Psoas muscle (tissue), 8 donors: ENCODE measurements around the gene C3orf49. TPM values are rescaled to one million over a fixed set of nuclear protein-coding genes. Genes with fewer than 3 reads are reported as not detected.

ENCODE experiments used
- ATAC-seq, 4 donors: fragments of 200-7000 bp; cut with Tn5 transposase; one replicate each; pipeline ENCODE4 v1.9.1; 2020; ENCODE audit warnings: moderate library complexity in 3 of 4, mild to moderate bottlenecking in 2 of 4
- DNase-seq, 2 donors: peaks; one replicate each; pipeline ENCODE4 v3.0.0-alpha.2; 2020
- H3K27ac ChIP-seq: fragments of 200-600 bp; one replicate; pipeline ENCODE4 v1.8.0; 2022
- H3K27me3 ChIP-seq, 3 donors: fragments of 200-600 bp in 1 of 3; one replicate each; pipeline versions ENCODE4 v1.6.1 to v1.8.0; 2013 to 2022; ENCODE audit warnings: low read length in 2 of 3, mild to moderate bottlenecking in 2 of 3, moderate library complexity in 1 of 3; ENCODE audit not compliant: insufficient read depth in 3 of 3
- H3K36me3 ChIP-seq, 2 donors: fragments of 200-600 bp in 1 of 2; one replicate each; pipeline versions ENCODE4 v1.6.1 to v1.8.0; 2013 to 2022; ENCODE audit warnings: low read depth in 1 of 2, mild to moderate bottlenecking in 1 of 2, moderate library complexity in 1 of 2; ENCODE audit not compliant: insufficient read depth in 1 of 2
- H3K4me1 ChIP-seq: fragments of 200-600 bp; one replicate; pipeline ENCODE4 v1.8.0; 2022
- H3K4me3 ChIP-seq: fragments of 200-600 bp; one replicate; pipeline ENCODE4 v1.8.0; 2022; ENCODE audit warnings: mild to moderate bottlenecking
- H3K9me3 ChIP-seq: fragments of 200-600 bp; one replicate; pipeline ENCODE4 v1.8.0; 2022
- WGBS, 3 donors: extraction: QIAGEN DNeasy Blood & Tissue Kit; methylation state at CpG; one replicate each; pipeline versions ENCODE4 v1.1.6 to v1.1.7; 2013; 5-methylcytosine and 5-hydroxymethylcytosine counted together
- intact Hi-C, 2 donors: fragments of 100-400 bp; cut with DNase I; formaldehyde crosslinking; loops; one replicate each; pipeline versions ENCODE4 v1.11.0 to v1.14.2; 2022
- polyA plus RNA-seq, 3 donors: library from polyadenylated mRNA; stranded (reverse); fragments of 200-250 nt; gene quantifications; one replicate each; pipeline ENCODE4 v1.2.3, GENCODE V29; 2013
- total RNA-seq, 4 donors: library from RNA; stranded (reverse); fragmentation: NEBNext Ultra II Directional in 2 of 4; extraction: Animal tissue kit (Norgen Biotek cat#: 25700) in 2 of 4; gene quantifications; one replicate each; pipeline versions ENCODE4 v1.2.1 to v1.2.4, GENCODE V29; 2021 to 2023
- TF ChIP-seq, protein P1 (sequence below): fragments of 200-600 bp; IDR thresholded peaks from one replicate; pipeline ENCODE4 v1.8.0; 2022; ENCODE audit warnings: antibody characterized with exemption
- donor health status: healthy with polysubstance abuse.
- donor health status: DM: no; HTN: no; CAD: no; lungs with moderate emphysema.
- donor health status: Bipolar disorder and iron deficiency.
- donor health status: healthy.
- donor health status: DM: yes; HTN: yes; CAD: no.
- donor health status: DM: no; HTN: no; CAD: no.
- donor health status: DM: no; HTN: no; CAD: no.
- donor health status: DM: yes; HTN: yes; CAD: no.

The C3orf49 gene
- total and polyA plus RNA-seq, 7 donors, result 0.08 TPM; not detected in 6

DNA sequence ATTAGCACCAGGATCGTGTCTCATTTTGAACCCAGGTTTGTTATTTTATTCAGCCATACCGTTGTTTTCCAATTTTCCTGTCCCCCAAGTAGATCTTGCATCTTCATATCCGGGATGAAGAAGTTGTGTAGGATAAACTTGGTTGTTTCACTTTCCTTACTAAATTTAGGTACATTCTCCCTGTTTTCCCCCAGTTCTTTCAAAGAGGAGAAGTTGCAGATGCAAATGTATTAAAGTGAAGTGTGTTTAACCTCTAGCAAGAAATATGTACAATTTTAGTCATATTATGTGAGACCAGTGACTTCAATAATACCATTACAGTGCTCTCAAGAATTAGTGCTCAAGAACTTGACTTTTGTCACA lies 45.8 kb downstream of the C3orf49 start:
- DNase-seq, result no peak
- H3K36me3 ChIP-seq, result peaks cover 0 to 8% of the 10 kb centered on the region in 2 donors
- no peaks in the 10 kb centered on the region for H3K27me3 ChIP-seq
- intact Hi-C loops, result loop anchor here (5.0 to 10.0 kb wide), 2 partner anchors 42 to 130 kb away; no protein-coding TSS in a partner anchor
- no peak for ATAC-seq
- H3K9me3 ChIP-seq, result no peaks in the 10 kb centered on the region
- H3K4me3 ChIP-seq, result peak overlapping the region; percentile 96
- peaks cover 11% of the 10 kb centered on the region for H3K4me1 ChIP-seq
- peak overlapping the region; percentile 90 for H3K27ac ChIP-seq
- 2 to 14% (median 9%) methylated on average over 3 of the region's 3 CpGs for WGBS, 3 donors
- TF ChIP-seq, protein P1, sequence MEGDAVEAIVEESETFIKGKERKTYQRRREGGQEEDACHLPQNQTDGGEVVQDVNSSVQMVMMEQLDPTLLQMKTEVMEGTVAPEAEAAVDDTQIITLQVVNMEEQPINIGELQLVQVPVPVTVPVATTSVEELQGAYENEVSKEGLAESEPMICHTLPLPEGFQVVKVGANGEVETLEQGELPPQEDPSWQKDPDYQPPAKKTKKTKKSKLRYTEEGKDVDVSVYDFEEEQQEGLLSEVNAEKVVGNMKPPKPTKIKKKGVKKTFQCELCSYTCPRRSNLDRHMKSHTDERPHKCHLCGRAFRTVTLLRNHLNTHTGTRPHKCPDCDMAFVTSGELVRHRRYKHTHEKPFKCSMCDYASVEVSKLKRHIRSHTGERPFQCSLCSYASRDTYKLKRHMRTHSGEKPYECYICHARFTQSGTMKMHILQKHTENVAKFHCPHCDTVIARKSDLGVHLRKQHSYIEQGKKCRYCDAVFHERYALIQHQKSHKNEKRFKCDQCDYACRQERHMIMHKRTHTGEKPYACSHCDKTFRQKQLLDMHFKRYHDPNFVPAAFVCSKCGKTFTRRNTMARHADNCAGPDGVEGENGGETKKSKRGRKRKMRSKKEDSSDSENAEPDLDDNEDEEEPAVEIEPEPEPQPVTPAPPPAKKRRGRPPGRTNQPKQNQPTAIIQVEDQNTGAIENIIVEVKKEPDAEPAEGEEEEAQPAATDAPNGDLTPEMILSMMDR, result no peak

DNA sequence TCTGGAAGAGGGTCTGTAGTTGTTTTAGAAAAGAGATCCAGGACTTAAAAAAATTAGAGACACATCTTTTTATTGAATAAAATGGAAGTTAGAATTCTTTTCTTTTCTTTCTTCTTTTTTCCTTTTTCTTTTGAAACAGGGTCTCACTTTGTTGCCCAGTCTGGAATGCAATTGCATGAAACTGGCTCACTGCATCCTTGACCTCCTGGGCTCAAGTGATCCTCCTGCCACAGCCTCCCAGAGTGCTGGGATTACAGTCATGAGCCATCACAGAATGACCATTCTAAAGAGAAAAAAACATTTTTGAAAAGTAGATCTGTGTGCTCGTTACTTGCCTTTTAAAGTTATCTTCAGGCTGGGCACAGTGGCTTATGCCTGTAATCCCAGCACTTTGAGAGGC lies 48.1 kb downstream of the C3orf49 start:
- Histone ChIP-seq H3K27ac (no peak overlapping the region), H3K9me3 (no peaks in the 10 kb centered on the region), H3K27me3 (no peaks in the 10 kb centered on the region), H3K4me3 (no peak overlapping the region), H3K36me3 (peaks cover 0 to 8% of the 10 kb centered on the region in 2 donors), H3K4me1 (peaks cover 29% of the 10 kb centered on the region)
- ATAC-seq (no peak), DNase-seq (no peak)
- intact Hi-C loops, result loop anchor here (5.0 to 10.0 kb wide), 2 partner anchors 40 to 128 kb away; no protein-coding TSS in a partner anchor
- WGBS, 3 donors, result 90 to 93% (median 93%) methylated on average over 1 of the region's 1 CpG
- TF ChIP-seq, protein P1, result no peak

DNA sequence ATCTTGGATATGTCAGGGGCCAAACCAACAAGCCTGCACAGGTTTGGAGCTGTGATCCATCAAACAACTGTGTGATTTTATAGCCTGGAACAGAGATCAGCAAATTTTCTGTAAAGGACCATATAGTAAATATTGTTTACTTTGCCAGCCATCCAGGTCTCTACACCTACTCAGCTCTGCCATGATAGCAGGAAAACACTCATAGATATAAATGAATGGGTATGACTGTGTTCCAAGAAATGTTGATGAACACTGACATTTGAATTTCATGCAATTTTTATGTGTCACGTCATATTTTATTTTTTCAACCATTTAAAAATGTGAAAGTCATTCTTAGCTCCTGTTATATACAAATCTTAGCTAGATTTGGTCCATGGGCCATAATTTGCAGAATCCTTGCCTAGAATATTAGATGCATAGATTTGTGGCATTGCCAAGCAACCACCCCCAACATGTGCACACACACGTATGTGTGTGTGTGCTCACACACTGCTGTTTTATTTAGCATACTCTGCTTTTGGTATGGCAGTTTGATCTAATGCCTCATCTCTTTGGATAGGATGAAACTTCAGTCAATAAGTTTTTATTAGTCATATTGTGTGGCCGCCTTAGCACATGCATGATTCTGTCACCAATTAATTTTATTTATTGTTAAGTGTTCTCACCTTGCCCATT lies 51.0 kb downstream of the C3orf49 start:
- intact Hi-C loops, result loop anchor here (5.0 to 10.0 kb wide), 2 partner anchors 37 to 125 kb away; no protein-coding TSS in a partner anchor
- Histone ChIP-seq H3K27ac (no peak overlapping the region), H3K36me3 (peaks cover 0 to 8% of the 10 kb centered on the region in 2 donors), H3K9me3 (no peaks in the 10 kb centered on the region), H3K4me1 (peaks cover 36% of the 10 kb centered on the region), H3K4me3 (no peak overlapping the region), H3K27me3 (no peaks in the 10 kb centered on the region)
- 69 to 81% (median 70%) methylated on average over 3 of the region's 3 CpGs for WGBS, 3 donors
- ATAC-seq (no peak), DNase-seq (no peak)
- TF ChIP-seq, protein P1, result no peak

DNA sequence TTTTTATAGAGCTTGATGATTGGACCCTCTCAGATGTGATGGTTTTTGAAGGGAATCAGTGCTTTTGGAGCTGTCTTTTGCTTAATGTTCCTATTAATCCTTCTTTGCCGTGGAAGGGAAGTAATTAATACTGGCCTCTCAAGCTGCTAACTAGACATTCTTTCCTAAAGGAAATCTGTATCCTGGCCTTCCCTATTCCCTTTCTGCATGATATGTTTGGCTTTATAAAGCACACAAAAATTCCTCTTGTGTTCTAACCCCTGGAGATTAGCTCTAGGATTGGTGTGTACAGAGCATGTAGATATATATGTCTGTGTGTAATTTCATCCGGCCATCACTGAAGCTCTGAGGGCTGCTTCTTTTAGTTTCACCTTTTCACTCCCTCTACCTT lies 51.5 kb downstream of the C3orf49 start:
- Histone ChIP-seq H3K36me3 (peaks cover 0 to 8% of the 10 kb centered on the region in 2 donors), H3K27me3 (no peaks in the 10 kb centered on the region), H3K4me1 (peaks cover 36% of the 10 kb centered on the region), H3K4me3 (no peak overlapping the region), H3K9me3 (no peaks in the 10 kb centered on the region), H3K27ac (no peak overlapping the region)
- DNase-seq, result no peak
- TF ChIP-seq, protein P1, result no peak
- WGBS, 3 donors, result 27 to 40% (median 37%) methylated on average over 2 of the region's 2 CpGs
- no peak for ATAC-seq
- intact Hi-C loops, result no loop called here
